Measurements from ENCODE around the gene SPACA6. TPM values are rescaled to one million over a fixed set of nuclear protein-coding genes. Genes with fewer than 3 reads are reported as not detected.

SPACA6 gene
- total and polyA plus RNA-seq, 2 experiments from 2014 or later = 7.2 to 13.1 TPM

DNA sequence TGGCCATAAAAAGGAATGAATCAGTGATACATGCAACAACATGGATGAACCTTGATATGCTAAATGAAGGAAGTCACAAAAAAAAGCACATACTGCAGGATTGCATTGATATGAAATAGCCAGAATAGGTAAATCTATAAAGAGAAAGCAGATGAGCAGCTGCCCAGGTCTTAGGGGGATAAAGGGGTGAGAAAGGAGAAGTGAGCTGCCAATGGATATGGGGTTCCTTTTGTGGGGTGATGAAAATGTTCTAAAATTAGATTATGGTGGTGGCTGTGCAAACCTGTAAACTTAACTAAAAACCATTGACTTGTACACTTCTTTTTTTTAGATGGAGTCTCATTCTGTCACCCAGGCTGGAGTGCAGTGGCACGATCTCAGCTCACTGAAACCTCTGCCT, 18.6 kb downstream of the SPACA6 start:
- no peaks in the 10 kb centered on the region for H3K27me3 ChIP-seq
- H3K4me3 ChIP-seq = no peak overlapping the region
- H3K4me1 ChIP-seq (ENCODE audit: insufficient read depth) = no peaks in the 10 kb centered on the region
- no peaks in the 10 kb centered on the region for H3K9me3 ChIP-seq (ENCODE audit: low read depth)
- H3K36me3 ChIP-seq (replicated peaks; ENCODE audit: insufficient read depth, low read depth) = no peaks in the 10 kb centered on the region
- no peaks in the 10 kb centered on the region for H3K79me2 ChIP-seq
- no peak overlapping the region for H3K4me2 ChIP-seq
- TF ChIP-seq EZH2 (IDR thresholded peaks at IDR 0.05; ENCODE audit: borderline replicate concordance) = no peak
- no peak for TF ChIP-seq EZH2phosphoT487 (IDR thresholded peaks at IDR 0.05; ENCODE audit: low read depth, severe bottlenecking, unreplicated experiment)
- DNase-seq (ENCODE audit: low spot score) = no peak
- H4K20me1 ChIP-seq (ENCODE audit: insufficient read depth, poor library complexity, severe bottlenecking) = no peaks in the 10 kb centered on the region
- H3K27ac ChIP-seq = no peak overlapping the region
- H3K9me2 ChIP-seq (replicated peaks; ENCODE audit: insufficient read depth) = no peaks in the 10 kb centered on the region
- no peak overlapping the region for H2AFZ ChIP-seq
- 86% methylated on average over 1 of the region's 1 CpG for WGBS (ENCODE audit: low lambda C conversion rate, missing lambda C conversion rate)

DNA sequence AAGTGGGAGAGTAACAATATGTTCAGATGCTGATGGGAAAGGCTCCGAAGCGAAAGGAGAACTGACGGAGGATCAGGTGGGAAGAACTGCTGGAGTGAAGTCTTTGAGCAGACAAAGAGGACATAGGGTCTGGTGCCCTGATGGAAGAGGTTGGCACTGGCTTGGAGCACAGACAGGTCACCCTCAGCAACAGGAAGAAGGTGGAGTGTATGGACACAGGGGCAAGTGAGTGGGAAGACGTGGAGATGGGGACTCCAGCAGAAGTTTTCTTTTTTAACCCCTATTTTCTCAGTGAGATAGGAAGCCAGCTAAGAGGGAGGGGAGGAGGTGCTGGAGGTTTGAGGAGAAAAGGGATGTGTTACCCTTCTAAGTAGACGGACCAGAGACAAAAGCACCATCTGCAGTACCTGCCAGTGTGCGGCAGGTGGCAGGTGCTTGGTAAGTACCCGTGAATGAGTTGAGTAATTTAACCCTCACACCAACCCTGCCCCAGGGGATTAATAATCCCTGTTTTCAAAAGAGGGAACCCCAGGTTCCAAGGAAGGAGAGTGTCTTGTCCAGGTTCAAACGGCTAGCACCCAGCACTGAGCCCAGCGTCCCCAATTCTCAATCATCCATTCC, 19.4 kb downstream of the SPACA6 start:
- H3K27ac ChIP-seq = no peak overlapping the region
- DNase-seq (ENCODE audit: low spot score) = peak; percentile 57
- H3K4me2 ChIP-seq = no peak overlapping the region
- H3K36me3 ChIP-seq (replicated peaks; ENCODE audit: insufficient read depth, low read depth) = no peaks in the 10 kb centered on the region
- H4K20me1 ChIP-seq (ENCODE audit: insufficient read depth, poor library complexity, severe bottlenecking) = no peaks in the 10 kb centered on the region
- H3K4me3 ChIP-seq = no peak overlapping the region
- no peaks in the 10 kb centered on the region for H3K9me3 ChIP-seq (ENCODE audit: low read depth)
- no peaks in the 10 kb centered on the region for H3K9me2 ChIP-seq (replicated peaks; ENCODE audit: insufficient read depth)
- no peak overlapping the region for H2AFZ ChIP-seq
- WGBS (ENCODE audit: low lambda C conversion rate, missing lambda C conversion rate) = 35% methylated on average over 9 of the region's 9 CpGs
- no peaks in the 10 kb centered on the region for H3K4me1 ChIP-seq (ENCODE audit: insufficient read depth)
- H3K27me3 ChIP-seq = peaks cover 7% of the 10 kb centered on the region
- TF ChIP-seq, protein P1, sequence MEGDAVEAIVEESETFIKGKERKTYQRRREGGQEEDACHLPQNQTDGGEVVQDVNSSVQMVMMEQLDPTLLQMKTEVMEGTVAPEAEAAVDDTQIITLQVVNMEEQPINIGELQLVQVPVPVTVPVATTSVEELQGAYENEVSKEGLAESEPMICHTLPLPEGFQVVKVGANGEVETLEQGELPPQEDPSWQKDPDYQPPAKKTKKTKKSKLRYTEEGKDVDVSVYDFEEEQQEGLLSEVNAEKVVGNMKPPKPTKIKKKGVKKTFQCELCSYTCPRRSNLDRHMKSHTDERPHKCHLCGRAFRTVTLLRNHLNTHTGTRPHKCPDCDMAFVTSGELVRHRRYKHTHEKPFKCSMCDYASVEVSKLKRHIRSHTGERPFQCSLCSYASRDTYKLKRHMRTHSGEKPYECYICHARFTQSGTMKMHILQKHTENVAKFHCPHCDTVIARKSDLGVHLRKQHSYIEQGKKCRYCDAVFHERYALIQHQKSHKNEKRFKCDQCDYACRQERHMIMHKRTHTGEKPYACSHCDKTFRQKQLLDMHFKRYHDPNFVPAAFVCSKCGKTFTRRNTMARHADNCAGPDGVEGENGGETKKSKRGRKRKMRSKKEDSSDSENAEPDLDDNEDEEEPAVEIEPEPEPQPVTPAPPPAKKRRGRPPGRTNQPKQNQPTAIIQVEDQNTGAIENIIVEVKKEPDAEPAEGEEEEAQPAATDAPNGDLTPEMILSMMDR (IDR thresholded peaks at IDR 0.05; ENCODE audit: poor library complexity) = peak; percentile 39
- TF ChIP-seq EZH2 (IDR thresholded peaks at IDR 0.05; ENCODE audit: borderline replicate concordance) = no peak
- no peaks in the 10 kb centered on the region for H3K79me2 ChIP-seq

DNA sequence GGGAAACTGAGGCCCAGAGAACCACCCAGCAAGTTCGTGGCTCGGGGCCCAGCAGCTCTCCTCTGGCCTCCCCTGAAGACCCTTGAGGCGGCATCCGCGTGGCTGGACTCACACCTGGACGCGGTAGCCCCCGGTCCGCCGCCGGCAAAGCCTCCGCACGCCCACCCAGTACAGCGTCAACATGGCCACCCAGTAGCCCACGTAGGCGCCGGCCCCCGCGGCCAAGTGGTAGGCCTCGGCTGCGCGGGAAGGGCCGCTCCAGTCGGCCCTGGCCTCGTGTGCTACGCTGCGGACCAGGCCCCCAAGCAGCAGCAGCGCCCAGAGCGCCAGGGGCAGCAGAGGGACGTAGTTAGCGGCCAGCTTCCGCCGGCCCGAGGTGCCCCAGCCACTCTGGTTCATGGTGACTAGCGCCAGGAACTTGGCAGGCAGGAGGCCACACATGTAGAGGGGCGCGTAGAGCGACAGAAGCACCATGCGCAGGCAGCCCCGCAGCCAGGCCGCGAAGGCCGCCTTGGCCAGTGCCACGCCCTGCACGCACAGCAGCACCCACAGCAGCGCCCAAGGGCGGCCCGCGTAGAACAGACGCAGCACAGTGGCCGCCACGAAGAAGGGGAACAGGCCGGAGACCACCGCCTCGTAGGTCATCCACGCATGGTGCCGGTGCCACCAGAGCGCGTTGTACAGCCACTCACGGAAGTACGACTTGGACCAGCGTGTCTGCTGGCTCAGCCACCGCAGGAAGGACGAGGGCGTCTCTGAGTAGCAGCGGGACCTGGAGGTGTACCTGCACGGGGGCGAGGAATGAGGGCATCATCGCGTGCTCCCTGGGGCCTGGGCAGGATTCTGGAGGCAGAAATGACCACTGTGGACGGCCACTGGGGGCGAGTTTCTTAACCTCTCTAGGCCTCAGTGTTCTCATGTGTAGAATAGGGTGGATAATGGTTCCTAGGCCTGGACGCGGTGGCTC, 20.5 kb downstream of the SPACA6 start:
- Histone ChIP-seq H3K9me2 (replicated peaks; ENCODE audit: insufficient read depth) (no peaks in the 10 kb centered on the region), H3K79me2 (no peaks in the 10 kb centered on the region), H3K4me3 (no peak overlapping the region), H3K4me1 (ENCODE audit: insufficient read depth) (no peaks in the 10 kb centered on the region), H3K36me3 (replicated peaks; ENCODE audit: insufficient read depth, low read depth) (no peaks in the 10 kb centered on the region), H3K9me3 (ENCODE audit: low read depth) (no peaks in the 10 kb centered on the region), H3K4me2 (no peak overlapping the region), H3K27ac (no peak overlapping the region), H4K20me1 (ENCODE audit: insufficient read depth, poor library complexity, severe bottlenecking) (no peaks in the 10 kb centered on the region), H2AFZ (no peak overlapping the region), H3K27me3 (peaks cover 17% of the 10 kb centered on the region)
- TF ChIP-seq, protein P1 (IDR thresholded peaks at IDR 0.05; ENCODE audit: poor library complexity) = no peak
- no peak for TF ChIP-seq EZH2 (IDR thresholded peaks at IDR 0.05; ENCODE audit: borderline replicate concordance)
- no peak for TF ChIP-seq EZH2phosphoT487 (IDR thresholded peaks at IDR 0.05; ENCODE audit: low read depth, severe bottlenecking, unreplicated experiment)
- DNase-seq (ENCODE audit: low spot score) = no peak
- WGBS (ENCODE audit: low lambda C conversion rate, missing lambda C conversion rate) = 95% methylated on average over 73 of the region's 74 CpGs

DNA sequence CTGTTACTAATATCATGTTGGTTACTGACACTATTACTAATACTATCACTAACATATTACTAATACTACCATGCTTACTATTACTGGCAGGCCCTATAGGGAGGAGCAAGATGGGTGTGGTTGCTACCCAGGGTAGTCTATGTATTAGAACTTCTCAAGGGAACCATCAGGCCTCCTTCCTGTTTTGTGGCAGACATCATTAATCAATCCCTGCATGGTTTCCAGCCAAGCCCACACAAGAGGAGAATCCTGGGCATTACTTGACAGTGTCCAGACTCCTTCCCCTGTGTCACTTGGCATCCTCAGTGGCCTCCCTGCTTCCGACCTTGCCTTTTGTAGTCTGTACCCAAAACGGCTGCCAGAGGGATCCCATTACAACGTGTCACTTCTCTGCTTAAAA, 21.7 kb downstream of the SPACA6 start:
- Histone ChIP-seq H3K4me1 (ENCODE audit: insufficient read depth) (no peaks in the 10 kb centered on the region), H2AFZ (no peak overlapping the region), H3K9me3 (ENCODE audit: low read depth) (no peaks in the 10 kb centered on the region), H3K4me2 (no peak overlapping the region), H3K9me2 (replicated peaks; ENCODE audit: insufficient read depth) (no peaks in the 10 kb centered on the region), H3K27me3 (peaks cover 28% of the 10 kb centered on the region), H3K4me3 (no peak overlapping the region), H4K20me1 (ENCODE audit: insufficient read depth, poor library complexity, severe bottlenecking) (no peaks in the 10 kb centered on the region), H3K27ac (no peak overlapping the region), H3K79me2 (no peaks in the 10 kb centered on the region), H3K36me3 (replicated peaks; ENCODE audit: insufficient read depth, low read depth) (no peaks in the 10 kb centered on the region)
- no peak for TF ChIP-seq EZH2 (IDR thresholded peaks at IDR 0.05; ENCODE audit: borderline replicate concordance)
- TF ChIP-seq, protein P1 (IDR thresholded peaks at IDR 0.05; ENCODE audit: poor library complexity) = no peak
- TF ChIP-seq EZH2phosphoT487 (IDR thresholded peaks at IDR 0.05; ENCODE audit: low read depth, severe bottlenecking, unreplicated experiment) = no peak
- no peak for DNase-seq (ENCODE audit: low spot score)
- WGBS (ENCODE audit: low lambda C conversion rate, missing lambda C conversion rate) = 65% methylated on average over 3 of the region's 3 CpGs

Measured in hepatocyte (in vitro differentiated cells).